OCI-LY3 (cell line): ENCODE data around the gene EIF4G3.

Experiments
- H2AFZ ChIP-seq: fragments of 200-600, 300-600 bp; shearing (Covaris generic); 2 replicates; pipeline ENCODE4 v1.6.0; 2014; ENCODE audit warnings: antibody characterized with exemption, low read depth, low read length
- H3K27ac ChIP-seq: fragments of 200-600, 300-600 bp; sonication (generic); 2 replicates; pipeline ENCODE4 v1.5.1; 2014; ENCODE audit warnings: mild to moderate bottlenecking, low read length, moderate library complexity, mixed read lengths
- H3K27me3 ChIP-seq: fragments of 200-600, 300-600 bp; sonication (generic); 2 replicates; pipeline ENCODE4 v1.6.1; 2014; ENCODE audit warnings: low read depth, low read length, mixed read lengths
- H3K36me3 ChIP-seq: fragments of 200-600, 300-600 bp; sonication (generic); replicated peaks from 2 replicates; pipeline ENCODE3; 2014; ENCODE audit warnings: low read depth, low read length, mixed read lengths
- H3K4me1 ChIP-seq: fragments of 300-600, 200-600 bp; sonication (generic); 2 replicates; pipeline ENCODE4 v1.6.1; 2014; ENCODE audit warnings: low read length, mixed read lengths
- H3K4me2 ChIP-seq: fragments of 200-600, 300-600 bp; sonication (generic); 2 replicates; pipeline ENCODE4 v1.6.1; 2014; ENCODE audit warnings: low read length, mixed read lengths
- H3K4me3 ChIP-seq: fragments of 300-600, 200-600 bp; sonication (generic); 2 replicates; pipeline ENCODE4 v1.5.1; 2014; ENCODE audit warnings: antibody characterized with exemption, mild to moderate bottlenecking, low read length, moderate library complexity
- H3K79me2 ChIP-seq: fragments of 300-600, 200-600 bp; shearing (Covaris generic); 2 replicates; pipeline ENCODE4 v1.6.1; 2014; ENCODE audit warnings: mild to moderate bottlenecking, low read length, mixed read lengths
- H3K9ac ChIP-seq: fragments of 300-600, 200-600 bp; shearing (Covaris generic); 2 replicates; pipeline ENCODE4 v1.6.0; 2014; ENCODE audit warnings: mild to moderate bottlenecking, low read length, moderate library complexity
- H3K9me3 ChIP-seq: fragments of 200-600, 300-600 bp; shearing (Covaris generic); 2 replicates; pipeline ENCODE4 v1.6.1; 2014; ENCODE audit warnings: low read length, mixed read lengths; ENCODE audit not compliant: insufficient read depth
- H4K20me1 ChIP-seq: fragments of 200-600, 300-600 bp; sonication (generic); 2 replicates; pipeline ENCODE4 v1.6.1; 2016; ENCODE audit warnings: low read length, mixed read lengths; ENCODE audit not compliant: insufficient read depth
- CTCF ChIP-seq: fragments of 200-600, 300-600 bp; sonication (generic); IDR thresholded peaks from 2 replicates; pipeline ENCODE4 v1.5.1; 2014; ENCODE audit warnings: antibody characterized with exemption, low read length, low read depth
- EZH2phosphoT487 ChIP-seq: fragments of 200-600 bp; shearing (Covaris generic); IDR thresholded peaks from 2 replicates; pipeline ENCODE4 v1.6.1; 2018; ENCODE audit warnings: antibody characterized with exemption, mixed run types, low read depth

Gene EIF4G3

GRCh38 chr1:21050031-21050430, 126.7 kb downstream of the EIF4G3 start:
- no peaks in the 10 kb centered on the region; the same call in 1 of the 2 replicates for H4K20me1 ChIP-seq
- TF ChIP-seq CTCF (no peak), EZH2phosphoT487 (no peak)
- H3K4me3 ChIP-seq: no peak overlapping the region
- H3K27me3 ChIP-seq: no peaks in the 10 kb centered on the region
- H2AFZ ChIP-seq: no peak overlapping the region
- H3K9ac ChIP-seq: no peak overlapping the region
- H3K27ac ChIP-seq: no peak overlapping the region
- H3K36me3 ChIP-seq: peaks cover 13% of the 10 kb centered on the region
- peaks cover 18% of the 10 kb centered on the region for H3K4me1 ChIP-seq
- no peaks in the 10 kb centered on the region for H3K79me2 ChIP-seq
- H3K4me2 ChIP-seq: no peak overlapping the region
- no peaks in the 10 kb centered on the region for H3K9me3 ChIP-seq

GRCh38 chr1:21048462-21048861, 128.2 kb downstream of the EIF4G3 start:
- Histone ChIP-seq H3K79me2 (no peaks in the 10 kb centered on the region), H3K9me3 (no peaks in the 10 kb centered on the region), H3K4me2 (no peak overlapping the region), H2AFZ (no peak overlapping the region), H3K4me1 (peaks cover 18% of the 10 kb centered on the region), H3K9ac (no peak overlapping the region), H3K27ac (no peak overlapping the region), H4K20me1 (no peaks in the 10 kb centered on the region; the same call in 1 of the 2 replicates), H3K27me3 (no peaks in the 10 kb centered on the region), H3K36me3 (peaks cover 13% of the 10 kb centered on the region), H3K4me3 (no peak overlapping the region)
- TF ChIP-seq CTCF (no peak), EZH2phosphoT487 (no peak)

- Histone ChIP-seq H3K79me2 (no peaks in the 10 kb centered on the region; the same call in 1 of the 2 replicates), H3K36me3 (peaks cover 13% of the 10 kb centered on the region)
Measured at GRCh38 chr1:21046132-21046531, 130.6 kb downstream of the EIF4G3 start.

GRCh38 chr1:21045351-21045750, 131.3 kb downstream of the EIF4G3 start:
- Histone ChIP-seq H3K9ac (no peak overlapping the region), H3K79me2 (peaks cover 3% of the 10 kb centered on the region; the same call in 1 of the 2 replicates), H4K20me1 (peaks cover 6% of the 10 kb centered on the region; the same call in 1 of the 2 replicates), H3K4me2 (no peak overlapping the region), H2AFZ (no peak overlapping the region), H3K4me1 (peaks cover 18% of the 10 kb centered on the region), H3K36me3 (peaks cover 8% of the 10 kb centered on the region), H3K9me3 (no peaks in the 10 kb centered on the region), H3K4me3 (no peak overlapping the region), H3K27me3 (no peaks in the 10 kb centered on the region), H3K27ac (no peak overlapping the region)
- no peak for TF ChIP-seq EZH2phosphoT487
- no peak for TF ChIP-seq CTCF

More at GRCh38 chr1:21046132-21046531, 130.6 kb downstream of the EIF4G3 start:
- peaks cover 24% of the 10 kb centered on the region for H3K4me1 ChIP-seq
- no peak overlapping the region for H3K27ac ChIP-seq
- H3K27me3 ChIP-seq: no peaks in the 10 kb centered on the region
- H3K9me3 ChIP-seq: no peaks in the 10 kb centered on the region
- H3K4me2 ChIP-seq: no peak overlapping the region
- H3K9ac ChIP-seq: no peak overlapping the region
- TF ChIP-seq EZH2phosphoT487 (no peak), CTCF (no peak)
- H4K20me1 ChIP-seq: peaks cover 6% of the 10 kb centered on the region; the same call in 1 of the 2 replicates
- no peak overlapping the region for H3K4me3 ChIP-seq
- H2AFZ ChIP-seq: no peak overlapping the region
